ENCODE data around the gene LGALSL.

The LGALSL gene

DNA sequence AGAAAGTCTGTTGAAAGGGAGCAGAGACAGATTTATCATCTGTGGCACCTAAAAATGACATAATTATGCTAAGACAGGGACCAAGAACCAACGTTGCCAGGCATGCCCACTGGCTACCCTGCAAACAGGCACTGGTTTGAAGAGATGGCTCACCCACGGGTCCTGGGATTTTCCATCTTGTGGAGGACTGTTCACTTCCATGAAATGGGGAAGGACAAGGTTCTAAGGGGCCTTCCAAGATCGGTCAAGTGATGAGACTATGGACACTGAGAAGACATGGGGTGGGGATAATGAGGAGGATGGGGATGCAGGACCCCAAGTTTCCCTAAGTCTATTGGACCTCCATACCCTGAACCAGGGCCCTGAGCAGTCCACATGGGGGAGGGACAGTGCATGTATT is 18.9 kb downstream of the LGALSL start:
- no peak for DNase-seq

DNA sequence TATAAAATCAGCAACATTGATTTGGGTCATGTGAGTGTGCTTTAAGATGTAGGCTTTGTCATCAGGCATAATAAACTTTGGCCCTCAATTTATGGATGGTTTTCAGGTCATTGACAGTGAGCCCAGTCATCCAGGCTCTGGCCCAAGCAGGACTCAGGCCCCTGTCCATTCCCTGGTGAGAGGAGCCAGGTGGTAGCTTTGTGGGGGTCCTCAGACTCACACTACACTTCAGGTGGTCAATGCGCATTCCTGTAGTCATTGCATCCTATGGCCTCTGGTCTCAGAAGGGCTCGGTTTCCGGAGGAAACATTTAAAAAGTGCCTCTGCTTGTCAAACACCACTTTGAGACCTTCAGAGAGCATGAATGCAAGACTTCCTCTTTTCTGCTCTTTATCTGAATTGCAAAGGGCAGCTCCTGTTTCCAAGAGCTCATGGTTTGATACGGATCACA is 20.2 kb downstream of the LGALSL start:
- DNase-seq: no peak

DNA sequence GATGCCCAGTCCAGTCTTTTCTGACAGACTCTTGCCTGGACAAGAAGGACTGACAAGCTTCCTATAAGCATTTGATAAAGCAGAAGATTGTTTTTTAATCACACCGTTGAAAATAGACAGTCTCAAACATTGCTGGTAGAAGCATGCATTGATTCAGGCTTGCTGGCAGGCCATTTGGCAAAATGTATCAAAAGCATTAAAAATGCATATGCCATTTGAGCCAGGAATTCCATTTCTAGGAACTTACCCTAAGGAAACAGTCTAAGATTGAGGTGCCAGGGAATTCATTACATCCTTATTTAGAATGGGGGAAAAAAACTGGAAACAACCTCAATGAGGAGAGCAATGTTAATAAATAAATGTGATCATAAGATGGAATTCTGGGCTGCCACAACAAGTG is 20.7 kb downstream of the LGALSL start:
- DNase-seq: no peak

DNA sequence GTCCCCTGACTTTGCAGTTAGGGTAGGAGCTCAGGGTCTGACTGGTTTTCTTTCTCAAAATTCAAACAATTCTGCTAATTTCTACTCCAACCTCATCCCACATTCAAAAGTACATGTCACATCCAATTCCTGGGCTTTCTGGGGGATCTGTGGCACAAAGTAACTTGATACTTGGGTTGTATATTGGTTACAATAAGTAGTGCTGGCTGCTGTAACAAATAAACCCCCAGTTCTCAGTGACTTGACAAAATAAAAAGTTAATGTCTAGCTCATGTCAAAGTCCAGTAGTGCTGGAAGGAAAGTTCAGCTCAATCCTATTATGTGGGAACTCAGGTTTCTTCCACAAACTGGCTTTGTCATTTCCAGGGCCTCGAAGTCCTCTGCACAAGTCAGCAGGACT is 23.1 kb downstream of the LGALSL start:
- DNase-seq: no peak

DNA sequence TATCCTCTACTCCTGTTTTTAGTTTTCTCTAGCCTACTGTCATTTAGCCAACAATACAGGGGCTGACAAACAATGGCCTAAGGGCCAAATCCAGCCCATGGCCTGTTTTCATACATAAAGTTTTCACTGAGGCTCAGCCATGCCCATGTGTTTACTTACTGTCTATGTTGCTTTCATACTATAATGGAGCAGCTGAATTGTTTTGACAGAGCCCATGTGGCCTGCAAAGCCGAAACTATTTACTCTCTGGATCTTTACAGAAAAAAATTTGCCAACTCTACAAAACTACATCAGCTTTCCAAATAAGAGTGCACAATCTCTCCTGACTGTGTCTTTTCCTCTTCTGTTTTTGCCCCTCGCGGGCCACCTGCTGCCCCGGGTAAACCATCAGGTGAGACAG is 24.0 kb downstream of the LGALSL start:
- no peak for DNase-seq

DNA sequence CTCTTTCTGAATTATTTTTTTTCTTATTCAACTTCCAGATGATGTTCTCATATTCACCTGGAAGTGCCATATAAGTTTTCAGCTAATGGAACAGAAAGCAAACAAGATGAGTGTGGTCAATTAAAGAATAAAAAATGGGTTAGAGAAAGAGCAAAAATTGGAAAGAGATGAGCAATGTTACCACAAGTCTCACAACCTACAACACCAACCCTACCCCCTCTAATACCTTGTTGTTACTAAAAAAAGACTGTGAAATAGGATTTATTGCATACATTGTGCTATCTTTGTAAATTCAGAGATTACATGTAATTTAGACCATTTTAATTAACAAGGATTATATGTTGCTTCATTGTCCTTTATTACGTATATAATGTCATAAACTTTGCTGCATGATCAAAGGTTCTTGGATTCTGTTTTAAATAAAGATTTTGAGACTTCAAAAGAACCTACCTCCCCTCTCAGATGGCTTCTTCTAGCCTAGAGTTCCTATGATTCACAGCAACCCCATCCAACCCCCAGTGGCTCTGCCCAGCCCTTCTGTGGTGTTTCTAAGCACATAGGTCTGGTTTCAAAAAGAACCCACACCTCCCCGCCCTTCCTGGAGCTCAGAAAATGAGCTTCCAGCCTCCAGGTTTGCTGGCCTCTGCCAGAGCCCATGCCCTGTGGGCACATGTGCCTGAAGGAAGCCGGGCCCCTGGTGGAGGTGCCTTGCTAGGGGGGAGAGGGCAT is 24.7 kb downstream of the LGALSL start:
- no peak for DNase-seq

DNA sequence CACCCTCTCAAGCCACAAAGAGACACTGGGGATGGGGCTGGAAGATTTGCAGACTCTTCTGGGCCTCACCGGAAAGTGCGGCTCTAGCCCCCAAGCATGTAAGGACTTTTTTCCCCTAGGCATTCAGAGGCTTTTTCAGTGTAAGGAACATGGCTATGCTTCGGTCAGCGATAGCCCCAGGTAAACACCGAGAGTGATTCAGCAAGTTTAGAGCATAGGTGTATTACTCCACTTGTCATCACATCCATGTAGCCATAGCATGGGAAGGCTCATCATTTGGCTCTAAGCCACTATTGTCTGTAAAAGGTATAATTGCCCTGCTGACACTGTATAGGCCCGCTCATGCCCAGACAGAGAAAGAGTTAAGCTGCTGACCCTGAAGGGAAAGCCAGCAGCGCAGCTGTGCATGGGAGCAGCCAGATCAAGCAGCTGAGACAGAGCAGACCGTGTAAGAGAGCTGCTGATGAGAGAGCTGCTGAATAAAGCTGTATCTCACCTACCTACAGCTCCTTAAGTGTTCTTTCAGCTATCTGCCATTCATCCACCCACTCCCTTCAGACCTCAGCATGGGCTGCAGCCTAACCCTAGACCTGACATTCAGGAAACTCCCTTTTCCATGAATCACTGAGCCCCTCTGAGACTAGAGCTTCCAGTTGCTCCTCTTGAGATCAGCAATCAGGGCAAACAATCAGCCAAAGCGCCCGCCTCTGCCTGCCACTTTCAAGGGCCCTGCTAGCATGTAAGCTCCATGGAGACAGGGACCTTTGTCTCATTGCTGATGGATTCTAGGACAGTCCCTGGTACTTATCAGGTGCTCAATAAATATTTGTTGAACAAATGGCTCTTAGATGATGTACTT is 25.5 kb downstream of the LGALSL start:
- DNase-seq: no peak

DNA sequence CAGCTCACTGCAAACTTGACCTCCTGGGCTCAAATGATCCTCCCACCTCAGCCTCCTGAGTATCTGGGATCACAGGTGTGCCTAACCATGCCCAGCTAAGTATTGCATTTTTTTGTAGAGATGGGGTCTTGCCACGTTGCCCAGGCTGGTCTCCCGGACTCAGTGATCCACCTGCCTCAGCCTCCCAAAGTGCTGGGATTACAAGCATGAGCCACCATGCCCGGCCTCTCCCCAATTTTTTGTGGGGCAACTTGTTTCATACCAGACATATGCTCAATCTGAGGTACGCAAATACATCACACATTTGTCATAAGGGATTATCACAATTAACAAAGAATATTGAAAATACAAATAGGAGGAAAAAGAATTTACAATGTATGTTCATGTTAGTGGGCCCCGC is 27.7 kb downstream of the LGALSL start:
- DNase-seq: no peak

DNA sequence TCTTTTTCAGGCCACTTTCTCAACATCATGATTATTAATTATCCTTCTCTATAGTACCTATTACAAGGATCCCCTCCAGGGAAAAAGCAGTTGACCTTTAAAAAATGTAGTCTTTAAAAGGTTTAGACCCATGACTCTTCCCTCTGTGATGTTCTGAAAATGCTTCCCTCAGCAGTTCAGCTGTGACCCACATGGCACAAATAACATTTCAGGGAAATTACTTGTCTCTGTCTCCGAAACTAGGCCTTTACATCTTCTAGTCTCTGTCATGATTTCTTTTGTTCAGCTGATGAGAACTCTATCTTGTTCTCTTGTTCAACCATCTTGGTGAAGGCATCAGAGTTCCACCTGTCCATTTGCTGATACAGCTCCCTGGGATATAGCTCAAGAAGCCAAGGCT is 28.3 kb downstream of the LGALSL start:
- no peak for DNase-seq

DNA sequence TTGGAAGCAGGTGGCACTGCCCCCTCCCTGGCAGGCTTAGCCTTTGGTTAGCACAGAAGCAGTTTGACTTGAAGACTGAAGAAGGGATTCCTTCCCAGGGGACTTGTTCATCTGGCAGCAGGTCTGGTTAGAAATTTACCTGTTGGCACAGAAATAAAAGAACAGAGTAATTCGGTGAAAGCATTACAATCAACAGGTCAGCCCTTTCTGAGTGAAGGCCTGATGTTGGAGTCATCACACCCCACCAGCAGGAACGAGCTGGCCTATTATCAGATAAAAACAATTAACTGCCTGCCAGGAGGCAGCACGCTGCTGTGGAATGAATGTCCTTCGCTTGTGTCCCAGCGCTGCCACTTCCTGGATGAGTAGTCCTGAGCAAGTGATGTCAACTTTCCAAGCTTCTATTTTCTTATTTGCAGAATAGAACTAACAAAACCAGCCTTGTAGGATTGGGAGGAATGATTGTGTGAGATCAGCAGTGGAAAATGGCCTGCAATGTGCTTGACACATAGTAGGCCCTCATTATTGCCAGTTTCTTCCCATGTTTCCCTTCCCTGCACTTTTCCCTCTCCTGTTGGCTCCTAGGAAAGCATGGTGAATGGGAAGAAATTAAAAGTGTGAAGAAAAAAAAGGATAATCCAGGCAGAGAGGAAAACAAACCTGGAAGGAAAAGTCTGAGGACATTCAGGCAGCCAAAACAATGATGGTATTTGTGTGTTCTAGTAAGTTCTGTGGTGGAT is 29.0 kb downstream of the LGALSL start:
- no peak for DNase-seq

DNA sequence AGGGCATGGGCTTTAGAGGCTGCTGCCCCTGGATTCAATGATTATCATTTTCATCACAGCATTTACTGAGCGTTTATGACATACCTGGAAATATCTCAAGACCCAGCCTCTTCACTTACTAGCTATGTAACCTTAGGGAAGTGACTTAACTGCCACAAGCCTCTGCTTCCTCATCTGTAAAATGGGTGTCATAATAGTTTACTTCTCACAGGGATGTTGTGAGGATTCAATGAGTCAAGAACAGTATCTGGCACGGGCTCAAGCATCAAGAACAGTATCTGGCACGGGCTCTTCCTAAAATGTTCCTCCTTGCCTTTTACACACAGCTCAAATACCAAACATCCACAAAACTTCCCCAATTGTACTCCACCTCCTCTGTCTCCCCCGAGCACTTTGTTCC is 31.4 kb downstream of the LGALSL start:
- no peak for DNase-seq

DNA sequence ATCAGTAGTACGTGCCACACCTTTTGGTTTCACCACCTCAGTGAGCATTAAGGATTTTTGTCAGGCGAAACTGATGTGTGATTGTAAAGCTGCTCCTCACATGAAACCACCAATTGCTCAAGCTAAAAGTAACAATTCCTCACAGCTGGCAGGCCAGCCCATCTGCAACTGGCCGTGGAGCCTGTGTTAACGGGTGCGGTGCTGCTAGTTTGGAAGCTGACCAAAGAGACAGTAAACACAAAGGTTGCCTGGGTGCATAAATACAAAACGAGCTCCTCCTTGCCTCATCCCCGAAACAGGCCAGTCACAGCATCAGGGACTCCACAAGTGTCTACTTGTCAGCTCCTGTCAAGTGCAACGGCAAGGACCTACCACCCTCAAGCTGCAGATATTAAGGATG is 32.0 kb downstream of the LGALSL start:
- DNase-seq: no peak

DNA sequence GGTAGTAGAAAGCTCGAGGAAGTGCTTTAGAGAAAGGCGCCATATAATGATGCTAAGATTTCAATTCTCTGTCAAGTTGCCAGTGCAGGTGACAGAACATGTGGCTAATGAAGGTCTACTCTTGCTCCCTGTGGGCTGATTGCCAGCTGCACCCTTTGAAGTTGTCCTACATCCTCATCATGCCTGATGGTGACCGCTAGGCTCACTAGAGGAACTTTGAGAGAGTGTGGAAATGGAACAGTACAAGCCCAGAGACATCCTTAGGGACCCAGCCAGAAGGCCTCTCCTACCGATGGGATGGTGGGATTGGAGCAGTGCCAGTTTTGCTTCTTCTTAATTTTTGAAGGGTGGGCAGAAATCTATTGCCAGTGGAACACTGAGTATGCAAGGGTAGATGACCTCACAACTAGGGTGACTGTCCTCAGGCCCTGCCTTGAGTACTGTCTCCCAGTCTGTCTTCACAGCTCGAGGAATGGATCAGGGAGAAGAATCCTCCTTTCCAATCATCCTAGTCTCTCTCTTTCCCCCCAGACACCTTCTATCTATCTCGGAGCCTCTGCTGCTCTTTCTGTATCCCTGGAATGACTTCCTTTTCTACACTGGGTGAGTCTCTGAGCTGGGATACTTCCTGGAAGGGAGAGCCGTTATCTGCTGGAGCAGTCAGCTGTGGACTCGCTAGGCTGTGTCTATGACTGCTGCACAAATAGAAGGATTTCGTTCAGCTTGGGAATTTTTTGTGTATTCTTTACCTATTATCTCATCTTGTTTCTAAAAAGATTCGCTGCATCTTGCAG is 33.5 kb downstream of the LGALSL start:
- no peak for DNase-seq

DNA sequence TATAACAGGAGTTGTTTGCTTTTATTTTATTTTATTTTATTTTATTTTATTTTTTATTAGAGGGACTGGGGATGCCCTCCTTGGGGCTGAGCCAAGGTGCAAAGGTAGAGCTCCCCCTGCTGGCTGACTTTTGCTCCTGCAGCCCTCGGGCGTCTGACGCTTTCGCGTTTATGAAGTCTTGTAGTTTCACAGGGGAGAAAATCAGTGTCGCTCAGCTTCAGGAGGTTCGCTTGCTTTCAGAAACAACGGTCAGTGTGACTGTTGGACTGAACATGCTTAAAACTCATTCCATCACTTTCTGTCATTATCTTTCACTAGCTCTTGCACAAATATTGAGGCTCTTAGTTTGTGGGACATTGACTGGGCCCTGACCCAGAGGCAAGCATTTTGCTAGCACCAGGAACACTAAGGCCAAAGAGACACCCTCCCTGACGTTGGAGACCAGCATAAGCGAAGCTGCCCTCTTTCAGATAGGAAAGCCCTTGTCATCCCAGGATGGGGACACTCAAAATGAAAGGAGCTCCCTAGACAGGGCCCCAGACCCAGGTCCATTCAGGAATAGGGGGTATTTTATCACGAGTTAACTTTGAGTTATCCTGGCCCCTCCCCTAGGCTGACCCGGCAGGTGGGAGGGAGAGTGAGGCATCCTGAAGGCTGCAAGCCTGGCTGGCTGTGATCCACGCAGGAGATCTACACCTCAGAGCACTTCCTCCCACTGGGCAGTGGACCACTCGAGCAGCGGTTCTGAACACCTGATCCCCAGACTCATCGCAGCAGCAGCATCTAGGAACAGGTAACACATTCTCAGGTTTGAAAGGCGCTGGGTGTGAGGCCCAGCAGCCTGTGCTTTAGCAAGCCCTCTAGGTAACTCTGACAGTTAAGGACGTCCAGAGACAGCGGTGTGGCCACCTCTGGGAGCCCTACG is 34.4 kb downstream of the LGALSL start:
- DNase-seq: peak; percentile 62

DNA sequence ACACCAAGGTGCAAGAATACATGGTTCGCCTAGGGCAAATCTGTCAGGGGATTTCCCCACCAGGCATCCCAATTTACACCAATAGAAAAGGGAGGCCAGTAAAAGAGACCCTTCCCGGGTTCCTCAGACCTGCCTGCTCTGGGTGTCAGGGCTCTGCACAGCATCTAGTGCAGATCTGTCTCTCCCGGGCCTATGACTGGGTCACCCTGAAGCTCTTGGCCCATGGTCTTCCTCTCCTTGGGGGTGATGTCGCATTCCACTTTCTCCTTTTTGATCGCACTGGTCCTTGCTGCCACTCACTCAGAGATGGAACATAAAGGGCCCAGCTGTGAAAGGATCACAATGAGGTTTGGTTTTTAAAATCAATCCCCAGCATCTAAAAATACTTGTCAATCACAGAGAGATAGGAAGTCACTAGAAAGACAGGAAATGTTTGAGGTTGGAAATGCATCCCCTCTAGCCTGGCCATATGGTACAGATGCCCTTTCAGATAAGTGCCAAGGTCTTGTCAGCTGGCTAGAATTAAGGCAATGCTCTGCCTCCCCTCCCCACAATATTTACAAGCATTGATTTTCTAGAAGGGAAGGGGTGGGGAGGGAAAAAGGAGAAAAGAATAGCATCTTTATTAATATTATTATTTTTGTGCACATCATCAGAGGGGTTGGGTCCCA is 35.3 kb downstream of the LGALSL start:
- DNase-seq: no peak

DNA sequence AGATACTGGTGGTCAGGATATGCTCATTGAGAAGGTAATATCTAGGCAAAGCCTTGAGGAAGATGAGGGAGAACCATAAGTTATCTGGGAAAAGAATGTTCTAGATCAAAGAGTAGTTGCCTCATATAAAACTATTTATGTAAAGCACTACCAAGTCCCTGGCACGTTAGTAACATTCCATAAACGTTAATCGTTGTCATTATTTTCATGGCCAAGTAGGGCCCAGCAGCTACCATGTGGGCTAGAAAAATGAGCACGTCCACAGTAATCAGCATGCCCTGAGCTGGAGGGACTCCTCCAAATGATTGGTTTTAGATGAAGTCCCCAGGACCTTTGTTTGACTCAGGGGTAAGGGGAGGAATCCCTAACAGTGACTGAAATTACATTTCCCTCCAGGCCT is 37.5 kb downstream of the LGALSL start:
- DNase-seq: no peak

DNA sequence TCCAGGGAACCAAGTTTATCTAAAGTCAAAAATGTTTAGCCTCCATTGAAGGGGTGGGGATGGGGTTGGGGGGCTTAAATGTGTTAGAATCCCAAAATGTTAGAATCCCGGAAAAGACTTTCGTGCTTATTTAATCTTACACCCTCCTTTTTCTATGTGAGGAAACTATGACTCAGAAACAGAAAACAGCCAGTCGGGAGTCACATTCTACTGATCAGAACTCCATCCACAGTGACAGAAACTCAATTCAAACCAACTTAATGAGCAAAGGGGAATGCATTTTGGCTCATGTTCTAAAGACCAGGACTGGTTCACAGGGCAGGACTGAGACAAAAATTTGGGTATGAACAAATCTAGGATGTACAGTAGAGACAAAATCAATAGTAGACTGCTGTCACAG is 38.3 kb downstream of the LGALSL start:
- DNase-seq: no peak

DNA sequence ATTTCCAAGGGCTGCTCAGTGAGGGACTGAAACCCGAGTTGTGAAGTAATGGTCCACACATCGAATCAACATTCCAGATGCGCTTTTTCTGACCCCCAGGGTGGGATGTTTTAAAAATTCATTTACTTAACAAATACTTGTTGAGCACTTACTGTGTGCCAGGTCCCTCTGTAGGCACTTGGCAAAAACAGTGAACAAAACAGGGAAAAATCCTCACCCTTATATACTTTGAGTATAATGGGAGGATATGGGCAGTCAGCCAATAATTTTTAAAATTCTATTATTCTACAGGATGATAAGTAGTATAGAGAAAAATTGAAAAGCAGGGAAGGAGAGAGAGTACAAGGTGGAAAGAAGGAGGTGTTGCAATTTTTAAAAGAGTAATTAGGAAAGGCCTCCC is 38.9 kb downstream of the LGALSL start:
- no peak for DNase-seq

DNA sequence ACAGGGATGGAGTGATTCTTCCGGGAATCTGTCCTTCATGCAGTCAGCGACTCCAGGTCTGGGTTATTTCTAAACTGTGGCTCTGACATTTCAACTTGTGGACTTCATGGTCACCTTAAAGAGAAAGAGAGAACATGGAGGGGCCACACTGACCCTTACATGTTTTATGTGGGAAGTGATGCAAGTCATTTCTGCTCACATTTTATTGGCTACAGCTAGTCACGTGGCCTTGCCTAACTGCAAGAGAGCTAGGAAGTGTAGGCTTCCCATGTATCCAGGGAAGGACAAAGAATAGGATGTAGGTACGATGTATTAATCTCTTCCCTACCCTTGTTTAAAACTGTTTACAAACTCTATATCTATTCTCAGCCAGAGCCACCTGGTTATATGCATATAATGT is 39.8 kb downstream of the LGALSL start:
- no peak for DNase-seq

DNA sequence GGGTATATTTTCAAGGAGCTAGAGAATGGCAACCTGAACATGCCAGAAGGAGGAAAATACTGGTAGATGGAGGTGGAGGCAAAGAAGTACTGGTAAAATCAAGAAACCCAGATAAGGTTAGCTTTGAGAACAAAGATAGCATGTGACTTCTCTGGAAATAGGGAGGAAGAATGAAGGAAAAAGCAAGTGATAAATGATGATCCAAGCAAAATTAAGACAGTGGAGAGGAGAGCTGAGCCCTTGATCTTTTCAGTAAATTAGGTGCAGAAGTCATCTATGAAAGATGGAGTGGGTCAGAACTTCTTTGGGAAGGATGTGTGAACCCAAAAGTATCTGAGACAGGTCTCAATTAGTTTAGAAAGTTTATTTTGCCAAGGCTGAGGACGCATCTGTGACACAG is 44.5 kb downstream of the LGALSL start:
- no peak for DNase-seq

DNA sequence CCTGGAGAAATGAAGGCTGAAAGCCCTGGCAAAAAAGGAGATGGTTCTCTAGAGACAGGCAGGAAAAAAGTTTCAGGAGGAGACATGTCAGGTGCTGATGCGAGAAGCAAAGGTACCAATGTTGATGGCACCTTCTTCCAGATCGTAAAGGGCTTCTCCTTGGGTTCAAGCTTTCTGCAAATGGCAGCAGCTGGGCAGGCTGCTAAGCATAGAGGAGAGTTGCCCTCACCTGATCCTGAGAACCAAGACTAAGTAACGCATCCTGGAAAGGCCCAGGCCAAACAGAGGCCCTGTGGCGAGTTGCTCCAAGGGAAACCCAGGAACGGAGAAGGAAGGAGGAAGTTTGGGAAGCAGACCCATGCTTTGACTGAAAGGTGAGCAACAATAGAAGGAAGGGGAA is 46.6 kb downstream of the LGALSL start:
- no peak for DNase-seq

Data from effector CD8-positive, alpha-beta T cell (primary cell).